Hippocampal formation (tissue), 2 donors: ENCODE measurements around the gene NOX4.

Experiments
- DNase-seq, 2 donors: peaks; one replicate each; lab custom pipeline; 2025; lab: John Stamatoyannopoulos, UW

NOX4 gene

DNA sequence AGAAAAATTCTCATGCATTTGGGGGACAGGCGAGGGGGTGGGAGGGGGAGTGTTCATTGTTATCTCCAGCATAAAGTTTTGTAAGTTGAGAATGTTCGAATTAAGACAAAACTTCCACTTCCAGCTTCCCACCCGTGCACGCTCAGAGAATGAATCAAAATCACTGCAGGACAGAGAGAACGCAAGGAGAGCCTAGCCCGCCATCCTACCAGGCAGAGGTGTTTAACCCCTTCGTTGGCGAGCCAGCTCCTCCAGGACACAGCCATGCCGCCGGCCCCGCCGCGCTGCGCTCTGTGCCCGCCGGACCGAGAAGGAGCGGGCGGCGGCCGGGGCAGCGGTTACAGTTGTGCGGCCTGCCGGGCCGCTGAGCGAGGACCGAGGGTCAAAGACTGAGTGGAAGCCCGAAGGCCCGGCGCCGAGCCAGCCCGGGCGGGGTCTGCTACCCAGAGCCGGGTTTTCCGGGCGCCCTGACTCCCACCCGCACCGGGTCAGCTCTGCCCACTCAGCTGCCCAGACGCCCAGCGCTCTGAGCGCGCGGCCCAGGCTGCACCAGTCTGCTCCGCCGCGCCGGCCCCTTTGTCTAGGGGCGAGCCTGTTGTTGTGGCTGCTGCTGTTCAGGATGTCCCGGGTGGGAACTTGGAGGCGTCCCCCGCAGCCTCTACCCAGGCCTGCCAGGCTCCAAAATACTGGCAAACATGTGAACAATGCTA, at the start of gene NOX4:
Gene NOX4, minus strand, starts transcription at position 395 of the 710 bp plus-strand sequence. Its CDS starts 129 bp downstream, at position 266.
- peak; percentile 11 to 43 for DNase-seq

DNA sequence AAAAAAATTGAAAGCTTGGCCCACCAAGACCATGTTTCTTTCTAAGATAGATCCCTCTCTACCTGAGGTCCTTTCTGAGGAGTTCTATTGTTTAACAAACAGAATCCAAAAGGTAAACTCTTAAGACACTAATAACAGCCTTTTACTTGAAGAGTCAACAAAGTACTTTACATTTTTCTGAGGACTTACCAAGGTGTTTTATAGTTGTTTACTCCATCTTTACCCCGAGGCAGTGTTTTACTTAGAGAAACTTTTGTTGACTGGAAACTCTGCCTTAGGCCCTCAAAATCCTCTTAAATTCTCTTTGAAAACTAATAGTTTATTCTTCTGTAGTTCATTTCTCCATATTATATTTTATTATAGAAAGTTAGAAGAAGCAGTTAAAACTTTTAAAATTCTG, 49.7 kb upstream of the NOX4 start:
- no peak for DNase-seq

DNA sequence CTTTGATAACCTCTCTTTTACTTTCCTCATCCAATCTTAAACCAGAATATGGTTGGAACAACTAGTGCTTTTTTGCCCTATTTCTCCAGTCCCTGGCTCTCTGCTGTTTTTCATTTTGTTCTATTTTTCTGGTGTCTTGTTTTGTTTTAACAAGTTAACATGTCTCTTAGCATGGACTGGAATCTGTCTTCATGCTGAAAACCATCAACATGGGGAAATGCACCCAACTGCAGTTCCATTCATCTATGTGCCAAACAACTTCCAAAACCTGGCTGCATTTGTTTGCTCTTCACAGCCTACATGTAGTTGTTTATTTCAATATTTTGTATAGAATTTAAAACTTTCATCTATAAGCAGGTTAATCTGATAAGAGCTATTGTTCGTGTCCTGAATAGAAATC, 46.8 kb upstream of the NOX4 start:
- DNase-seq, result no peak

DNA sequence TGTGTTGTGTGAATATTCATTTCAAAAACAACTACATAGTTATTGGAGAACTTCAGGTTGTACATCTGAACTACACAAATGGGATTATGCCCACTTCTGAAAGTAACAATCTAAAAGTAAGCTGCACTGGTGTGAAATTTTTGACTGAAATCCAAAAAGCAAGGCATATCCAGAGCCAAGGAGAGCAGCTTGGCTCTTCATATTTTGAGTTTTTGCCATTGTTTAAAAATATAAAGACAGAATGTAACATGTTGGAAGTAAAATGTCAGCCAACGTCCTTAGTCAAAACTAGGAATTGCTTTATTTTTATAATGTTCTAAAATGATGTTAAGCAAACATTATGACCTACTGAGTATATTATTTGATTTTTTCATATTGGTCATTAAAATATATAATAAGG, 45.8 kb upstream of the NOX4 start:
- no peak for DNase-seq

DNA sequence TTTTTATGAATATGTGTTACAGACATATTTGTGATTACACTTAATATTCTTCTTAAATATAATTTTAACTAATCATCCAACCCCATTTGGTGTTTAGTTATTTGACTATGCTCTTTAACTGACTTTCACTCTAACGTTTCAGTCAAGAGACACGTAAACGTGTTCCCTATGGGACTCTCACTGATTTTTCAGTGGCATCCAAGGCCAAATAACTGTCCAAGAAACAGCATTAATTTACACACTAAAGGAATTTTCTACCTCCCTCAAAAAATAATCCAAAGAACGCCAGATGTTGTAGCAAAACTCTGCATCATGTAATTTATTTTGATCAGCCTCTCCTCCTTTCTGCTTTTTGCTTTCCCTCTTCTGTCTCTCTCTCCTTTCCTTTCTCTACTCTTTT, 44.0 kb upstream of the NOX4 start:
- DNase-seq, result no peak

DNA sequence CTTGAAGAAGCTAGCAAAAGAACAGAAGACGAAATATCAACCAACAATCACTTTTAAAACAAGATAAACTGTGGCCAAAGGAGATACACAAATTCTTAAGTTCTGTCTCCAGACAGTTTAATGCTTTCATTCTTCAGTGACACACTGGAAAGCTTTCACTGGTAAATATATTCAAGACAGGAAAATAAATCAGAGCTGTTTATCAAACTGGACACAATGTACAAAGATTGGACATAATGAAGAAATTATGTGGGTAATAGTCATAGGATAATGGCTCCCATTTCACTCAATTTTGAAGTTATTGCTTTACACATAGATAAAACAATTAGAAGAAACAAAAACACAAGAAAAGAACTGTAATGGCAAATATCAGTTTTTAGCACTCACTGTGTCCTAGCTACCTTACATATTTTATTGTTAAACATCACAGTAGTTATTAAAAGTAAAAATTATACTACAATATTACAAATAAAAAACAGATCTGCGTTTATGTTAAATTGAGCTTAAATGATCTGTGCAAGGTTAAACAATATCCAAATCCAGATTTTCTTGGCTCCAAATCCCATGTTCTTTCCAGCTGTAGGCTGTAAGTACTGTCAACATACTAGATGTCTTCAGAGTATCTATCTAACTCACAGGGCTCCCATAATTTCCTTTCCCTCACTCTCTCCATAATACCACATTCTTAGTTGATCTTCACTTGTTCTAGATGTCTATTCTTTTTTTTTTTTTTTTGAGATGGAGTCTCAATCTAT, 38.6 kb upstream of the NOX4 start:
- no peak for DNase-seq

DNA sequence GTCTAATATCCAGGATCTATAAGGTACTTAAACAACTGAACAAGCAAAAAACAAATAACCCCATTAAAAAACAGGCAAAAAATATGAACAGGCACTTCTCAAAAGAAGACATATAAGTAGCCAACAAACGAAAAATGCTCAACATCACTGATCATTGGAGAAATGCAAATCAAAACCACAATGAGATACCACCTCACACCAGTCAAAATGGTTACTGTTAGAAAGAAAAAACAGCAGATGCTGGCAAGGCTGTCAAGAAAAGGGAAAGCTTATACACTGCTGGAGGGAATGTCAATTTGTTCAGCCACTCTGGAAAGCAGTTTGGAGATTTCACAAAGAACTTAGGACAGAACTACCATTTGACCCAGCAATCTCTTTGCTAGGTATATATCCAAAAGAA, 30.6 kb upstream of the NOX4 start:
- no peak for DNase-seq

DNA sequence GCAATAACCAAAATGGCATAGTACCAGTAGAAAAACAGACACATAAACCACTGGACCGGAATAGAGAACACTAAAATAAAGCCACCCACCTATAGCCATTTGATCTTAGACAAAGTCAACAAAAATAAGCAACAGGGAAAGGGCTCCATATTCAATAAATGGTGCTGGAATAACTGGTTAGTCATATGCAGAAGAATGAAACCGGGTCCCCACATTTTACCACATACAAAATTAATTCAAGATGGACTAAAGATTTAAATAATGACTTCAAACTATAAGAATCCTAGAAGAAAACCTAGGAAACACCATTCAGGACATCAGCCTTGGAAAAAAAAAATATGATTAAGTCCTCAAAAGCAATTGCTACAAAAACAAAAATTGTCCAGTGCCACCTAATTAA, 30.1 kb upstream of the NOX4 start:
- no peak for DNase-seq

DNA sequence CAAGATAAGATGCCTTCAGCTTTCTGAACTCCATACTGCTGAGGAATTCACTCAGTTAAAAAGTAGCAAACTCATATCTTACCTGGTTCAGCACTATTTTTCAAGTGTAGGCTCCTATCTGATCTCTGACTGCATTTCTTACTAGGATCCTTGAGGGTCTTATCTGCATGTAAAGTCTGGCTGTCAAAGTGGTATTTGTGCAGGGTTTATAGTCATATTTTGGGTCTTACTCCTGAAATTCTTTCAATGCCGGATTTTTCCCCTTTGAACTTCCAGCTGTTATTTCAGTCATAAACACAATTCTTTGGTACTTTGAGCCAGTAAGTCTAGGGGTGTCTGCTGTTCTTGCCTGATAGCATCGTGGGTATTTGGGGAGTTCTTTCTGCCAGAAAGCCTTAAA, 25.3 kb upstream of the NOX4 start:
- DNase-seq, result no peak

DNA sequence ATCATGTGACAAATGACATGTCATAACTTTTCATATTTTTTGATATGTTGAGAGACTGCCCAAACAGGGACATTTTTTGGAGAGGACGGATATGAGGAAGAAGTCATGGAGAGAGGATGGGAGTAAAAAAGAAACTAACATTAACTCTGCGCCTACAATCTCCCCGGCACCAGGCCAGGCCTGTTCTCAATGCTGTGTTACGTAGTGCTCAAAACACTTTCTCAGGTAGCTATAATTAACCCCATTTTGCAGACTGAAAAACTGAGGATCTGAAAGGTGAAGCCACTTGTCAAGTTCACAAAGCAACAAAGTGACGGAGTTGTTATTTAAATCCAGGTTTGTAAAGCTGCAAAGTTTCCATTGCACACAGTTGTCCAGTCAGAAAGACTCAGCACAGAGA, 17.4 kb upstream of the NOX4 start:
- no peak for DNase-seq

DNA sequence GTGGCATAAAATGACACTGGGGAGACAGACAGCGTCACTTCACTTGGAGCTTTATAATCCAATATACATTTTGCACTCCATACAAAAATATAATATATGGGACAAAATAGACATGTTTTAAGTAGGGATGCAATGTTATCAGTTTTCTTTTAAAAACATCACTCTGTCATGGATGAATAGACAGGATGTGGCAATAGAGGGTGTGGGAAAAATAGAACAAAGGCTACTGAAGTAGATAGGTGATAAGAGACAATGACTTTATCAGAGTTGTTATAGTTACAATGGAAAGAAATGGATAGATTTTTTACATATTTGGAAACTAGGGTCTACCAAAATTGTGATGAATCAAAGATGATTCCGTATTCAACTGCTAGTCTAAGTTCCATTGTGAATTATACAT, 13.1 kb upstream of the NOX4 start:
- no peak for DNase-seq

DNA sequence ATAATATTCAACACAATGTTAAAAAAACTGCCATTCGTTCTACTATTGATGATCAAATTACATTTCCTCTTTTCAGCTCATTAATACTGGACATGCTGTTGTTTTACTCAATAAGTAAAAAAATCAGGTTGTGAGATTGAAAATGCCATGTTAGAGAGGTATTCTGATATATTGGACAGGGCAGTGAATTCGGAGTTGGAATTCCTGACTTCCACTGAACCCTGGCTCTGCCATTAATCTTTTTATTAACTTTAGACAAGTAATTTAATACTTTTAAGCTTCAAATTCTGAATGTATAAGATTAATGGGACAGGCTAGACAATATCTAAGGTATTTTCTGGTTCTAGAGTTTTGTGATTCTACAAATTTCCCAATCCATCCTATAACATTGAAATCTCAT, 12.2 kb upstream of the NOX4 start:
- no peak for DNase-seq

DNA sequence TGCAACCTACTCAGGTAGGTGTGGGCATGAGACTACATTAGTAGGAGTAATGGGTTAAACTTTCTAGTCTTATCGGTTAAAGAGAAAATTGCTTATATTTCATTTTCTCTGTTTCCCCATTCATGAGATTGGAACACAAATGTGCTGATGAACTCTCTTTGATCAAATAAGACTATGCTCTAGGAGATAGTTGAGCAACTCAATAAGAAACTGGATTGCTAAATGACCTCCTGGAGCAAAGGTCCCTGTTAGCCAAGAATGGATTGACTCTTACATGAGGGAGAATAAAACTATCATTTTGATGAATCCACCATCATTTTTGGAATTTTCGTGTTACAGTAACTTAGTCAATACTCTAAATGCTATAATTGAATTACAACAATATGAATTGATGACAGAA, 11.1 kb upstream of the NOX4 start:
- DNase-seq, result no peak

DNA sequence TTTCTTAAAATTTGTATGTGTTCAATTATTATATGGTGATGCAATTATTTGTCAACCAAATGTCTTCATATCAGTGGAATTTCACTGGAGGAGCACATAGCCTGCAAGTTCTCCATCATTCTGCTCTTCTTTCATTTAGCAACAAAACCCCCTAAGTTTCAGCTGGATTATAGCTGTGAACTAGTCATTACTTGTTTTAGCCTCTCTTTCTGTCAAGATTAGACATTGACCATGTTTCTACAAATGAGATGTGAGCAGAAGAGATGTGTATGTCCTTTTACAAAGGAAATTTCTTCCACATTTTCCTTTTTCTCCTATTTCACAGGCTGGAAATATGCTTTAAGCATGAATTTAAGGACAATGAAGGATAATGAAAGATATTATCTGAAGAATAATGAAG, 9.2 kb upstream of the NOX4 start:
- no peak for DNase-seq

DNA sequence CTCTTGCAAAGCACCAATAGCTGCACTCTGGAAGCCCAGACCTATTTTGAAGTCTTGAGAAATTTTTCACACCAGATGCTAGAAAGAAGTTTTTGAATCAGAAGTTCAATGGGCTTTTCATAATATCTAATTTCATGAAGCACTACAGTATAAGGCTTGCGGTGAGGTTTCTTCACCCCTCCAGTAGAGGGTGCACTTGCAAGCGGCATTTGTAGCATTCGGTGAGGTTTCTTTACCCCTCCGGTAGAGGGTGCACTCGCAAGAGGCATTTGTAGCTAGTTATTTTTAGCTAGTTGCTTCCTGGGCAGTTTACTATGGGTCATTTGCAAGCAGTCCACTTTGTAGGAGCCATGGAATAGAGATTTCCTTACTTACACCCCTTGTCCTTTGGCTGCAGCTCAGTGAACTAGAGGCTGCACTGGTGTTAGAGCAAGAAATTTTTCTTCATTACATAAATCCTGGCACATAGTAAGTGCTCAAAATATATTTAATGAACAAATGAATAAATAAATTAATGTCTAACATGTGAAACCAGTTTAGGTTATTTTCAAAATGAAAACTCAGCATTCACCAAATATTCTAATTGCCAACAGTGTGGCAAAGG, 7.8 kb upstream of the NOX4 start:
- DNase-seq, result no peak

DNA sequence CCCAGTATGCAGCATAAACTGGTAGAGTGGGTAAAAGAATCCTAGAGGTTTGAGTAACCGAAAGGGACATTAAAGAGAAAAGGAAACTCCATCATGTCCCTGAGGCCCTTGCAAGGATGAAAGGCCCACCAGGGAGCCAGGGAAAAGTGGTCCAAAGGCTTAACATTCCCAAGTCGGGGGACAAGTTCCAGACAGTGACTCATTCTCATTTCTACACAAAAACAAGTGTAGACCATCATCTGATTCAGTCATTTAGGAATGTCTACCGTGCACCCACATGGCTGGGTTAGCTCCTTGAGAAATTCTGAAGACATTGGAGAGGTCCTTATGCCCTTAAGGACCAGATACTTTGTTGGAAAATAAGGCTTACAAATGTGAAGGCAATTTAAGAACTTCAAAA, 4.8 kb upstream of the NOX4 start:
- no peak for DNase-seq

DNA sequence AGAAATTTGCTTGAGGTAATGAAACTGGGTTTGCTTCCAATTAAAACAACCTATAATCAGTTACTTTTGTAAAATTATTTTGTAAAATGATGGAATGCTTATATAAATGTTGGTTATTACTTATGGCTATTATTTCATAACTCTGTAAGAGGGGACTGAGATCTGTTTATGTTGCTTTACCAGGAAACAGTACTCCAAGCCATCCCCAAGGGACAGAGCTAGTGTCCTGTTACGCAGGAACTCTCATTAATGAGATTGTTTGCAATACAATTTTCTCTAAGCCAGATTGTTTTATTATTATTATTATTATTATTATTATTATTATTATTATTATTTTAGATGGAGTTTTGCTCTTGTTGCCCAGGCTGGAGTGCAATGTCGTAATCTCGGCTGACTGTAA, 2.3 kb upstream of the NOX4 start:
- no peak for DNase-seq

DNA sequence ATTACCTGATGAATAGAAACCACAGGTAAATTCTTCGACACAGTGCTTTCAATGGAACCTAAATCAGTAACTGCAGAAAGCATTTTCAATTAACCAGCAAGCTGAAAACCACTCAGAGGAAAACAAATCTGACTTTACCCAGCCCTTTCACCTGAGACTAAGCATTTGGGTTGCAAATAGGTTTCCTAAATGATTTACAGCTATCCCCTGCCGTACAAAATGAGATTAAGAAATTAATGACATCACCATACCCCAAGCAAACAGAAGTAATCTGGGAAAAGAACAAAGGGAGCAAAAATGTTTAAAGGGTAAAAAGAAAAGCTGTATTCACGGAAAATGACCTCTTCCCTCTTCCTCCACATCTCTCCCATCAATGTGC, 584 bp downstream of the NOX4 start:
- no peak for DNase-seq

DNA sequence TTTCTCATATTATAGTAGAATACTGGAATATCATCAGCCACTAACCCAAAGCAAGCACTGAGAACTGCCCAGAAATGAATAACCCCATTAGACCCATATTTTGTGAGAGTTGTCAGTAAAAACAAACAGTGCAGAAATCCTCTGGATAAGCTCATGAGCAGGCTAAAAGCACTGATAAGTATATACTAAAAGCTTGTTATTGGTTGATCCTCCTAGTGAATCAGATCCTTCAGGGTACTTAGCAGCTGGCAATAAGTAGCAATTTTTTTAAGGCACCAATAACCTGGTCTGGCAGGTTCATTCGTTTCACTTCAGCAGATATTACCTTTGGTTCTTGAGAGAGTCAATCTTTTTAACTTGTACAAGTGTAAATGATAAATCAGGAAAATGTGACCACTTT, 1.2 kb downstream of the NOX4 start:
- DNase-seq, result no peak

DNA sequence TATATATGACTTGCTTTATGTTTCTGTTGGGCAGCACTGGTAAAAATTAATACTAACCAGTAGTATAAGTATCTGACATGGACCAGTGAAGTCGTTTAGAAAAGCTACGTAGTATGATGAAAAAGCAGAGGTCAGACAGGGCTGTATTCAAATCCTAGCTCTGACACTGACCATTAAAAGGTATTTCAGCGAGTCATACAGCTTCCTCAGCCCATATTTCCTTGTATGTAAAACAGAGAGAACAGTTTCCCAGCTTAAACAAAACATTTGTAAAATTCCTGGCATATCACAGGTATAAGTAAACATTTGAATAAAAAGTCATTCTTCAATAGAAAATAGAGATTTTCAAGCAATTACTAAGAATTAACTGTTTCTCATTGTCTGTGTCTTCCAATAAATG, 4.2 kb downstream of the NOX4 start:
- DNase-seq, result no peak

DNA sequence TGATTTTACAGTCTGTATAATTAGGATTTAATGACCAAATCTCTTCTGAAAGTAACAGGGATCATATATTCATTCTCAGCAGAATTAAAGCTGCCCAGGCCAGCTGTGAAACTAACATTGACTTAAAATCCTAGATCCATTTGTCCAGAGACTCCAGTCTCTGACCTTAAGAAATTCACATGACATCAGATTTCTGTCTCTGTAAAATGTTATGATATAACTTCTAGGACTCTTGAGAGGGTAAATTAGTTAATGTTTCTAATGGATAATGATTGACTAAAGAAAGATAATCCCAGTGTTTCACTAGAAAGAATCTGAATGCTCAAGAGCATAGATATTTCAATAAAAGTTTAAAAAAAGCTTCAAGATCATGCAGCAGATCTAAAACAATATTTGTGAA, 6.3 kb downstream of the NOX4 start:
- no peak for DNase-seq

DNA sequence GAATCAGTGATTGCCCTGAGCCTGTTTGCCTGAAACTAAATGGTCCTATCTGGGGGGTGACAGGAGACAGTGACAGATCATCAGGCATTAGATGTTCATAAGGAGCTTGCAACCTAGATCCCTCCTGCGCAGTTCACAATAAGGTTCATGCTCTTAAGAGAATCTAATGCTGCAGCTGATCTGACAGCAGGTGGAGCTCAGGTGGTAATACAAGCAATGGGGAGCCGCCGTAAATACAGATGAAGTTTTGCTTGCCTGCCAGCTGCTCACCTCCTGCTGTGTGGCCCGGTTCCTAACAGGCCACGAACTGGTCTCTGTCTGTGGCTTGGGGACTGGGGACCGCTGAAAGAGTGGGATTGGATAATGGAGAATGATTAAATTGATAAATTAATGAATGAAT, 14.0 kb downstream of the NOX4 start:
- no peak for DNase-seq

DNA sequence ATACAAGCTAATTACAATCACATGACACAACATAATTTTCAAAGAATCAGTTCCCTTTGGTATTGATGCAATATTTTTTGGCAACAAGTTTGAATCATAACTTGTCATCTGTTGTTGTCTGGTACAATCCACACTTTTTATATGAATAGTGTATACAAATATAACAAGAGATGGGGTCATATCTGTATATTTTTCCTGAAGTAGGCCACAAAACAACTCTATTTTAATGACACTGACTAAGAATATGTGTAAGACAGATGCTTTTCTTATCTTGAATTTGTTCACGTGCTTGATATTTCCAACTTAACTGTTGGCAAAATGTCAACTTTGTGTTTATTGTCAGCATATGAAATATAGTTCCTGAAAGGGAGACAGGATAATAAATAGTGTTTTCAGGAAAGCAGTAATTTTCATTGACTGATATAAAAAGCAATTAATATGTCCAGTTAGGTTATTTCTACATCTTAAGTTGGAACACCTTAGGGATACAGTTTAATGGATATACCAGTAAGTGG, 27.9 kb downstream of the NOX4 start:
- no peak for DNase-seq
